DMS153 treated with DMSO at 0.1 percent for 48 hours (cell line): ENCODE results near the gene FOXC1.

ENCODE experiments used
- DNase-seq: peaks from one replicate; lab custom pipeline; 2025; ENCODE audit not compliant: unreplicated experiment; lab: John Stamatoyannopoulos, UW

FOXC1 gene

GRCh38 chr6:1622851-1623768, 13.4 kb downstream of the FOXC1 start:
- no peak for DNase-seq

GRCh38 chr6:1623769-1624057, 14.0 kb downstream of the FOXC1 start:
- no peak for DNase-seq

GRCh38 chr6:1624058-1624850, 14.5 kb downstream of the FOXC1 start:
- no peak for DNase-seq

GRCh38 chr6:1624851-1625781, 15.4 kb downstream of the FOXC1 start:
- no peak for DNase-seq

- no peak for DNase-seq
Measured at GRCh38 chr6:1625794-1626435, 16.2 kb downstream of the FOXC1 start.

GRCh38 chr6:1626481-1626880, 16.8 kb downstream of the FOXC1 start:
- no peak for DNase-seq

- DNase-seq: no peak
Measured at GRCh38 chr6:1627827-1628560, 18.3 kb downstream of the FOXC1 start.

- DNase-seq: no peak
Measured at GRCh38 chr6:1629316-1629715, 19.6 kb downstream of the FOXC1 start.

- no peak for DNase-seq
Measured at GRCh38 chr6:1630212-1630770, 20.6 kb downstream of the FOXC1 start.

- no peak for DNase-seq
Measured at GRCh38 chr6:1630771-1631217, 21.1 kb downstream of the FOXC1 start.

GRCh38 chr6:1631251-1631650, 21.5 kb downstream of the FOXC1 start:
- no peak for DNase-seq

- no peak for DNase-seq
Measured at GRCh38 chr6:1633366-1634021, 23.8 kb downstream of the FOXC1 start.

- DNase-seq: no peak
Measured at GRCh38 chr6:1634081-1634480, 24.4 kb downstream of the FOXC1 start.

GRCh38 chr6:1635305-1636010, 25.7 kb downstream of the FOXC1 start:
- DNase-seq: no peak

- DNase-seq: no peak
Measured at GRCh38 chr6:1636272-1636825, 26.6 kb downstream of the FOXC1 start.

GRCh38 chr6:1636971-1637871, 27.5 kb downstream of the FOXC1 start:
- DNase-seq: no peak

- DNase-seq: no peak
Measured at GRCh38 chr6:1639430-1639829, 29.7 kb downstream of the FOXC1 start.
